Right renal cortex interstitium (tissue), 3 donors: Measurements from ENCODE around the gene SH3PXD2A. TPM values are rescaled to one million over a fixed set of nuclear protein-coding genes. Genes with fewer than 3 reads are reported as not detected.
"Not testable (repeated sequence)": the region's sequence is repeated elsewhere in the genome, so short reads cannot be mapped to it uniquely, and the experiment has no call there.

Experiments
- DNase-seq, 3 donors: peaks; one replicate each; pipeline ENCODE4 v3.0.0-alpha.2; 2013; ENCODE audit warnings: low read depth in 3 of 3, low spot score in 2 of 3
- polyA plus RNA-seq, 3 donors: library from polyadenylated mRNA; unstranded; fragments of 120-200 nt; gene quantifications; one replicate each; pipeline ENCODE4 v1.2.1, GENCODE V29; 2013; ENCODE audit not compliant: insufficient read length in 3 of 3

SH3PXD2A gene
- polyA plus RNA-seq, 3 donors = 25.6 to 28.5 (median 27.1) TPM

GRCh38 chr10:103731026-103731425 is 124.3 kb downstream of the SH3PXD2A start:
- not testable (repeated sequence) for DNase-seq

- no peak for DNase-seq
Observed at GRCh38 chr10:103729851-103730250, 125.5 kb downstream of the SH3PXD2A start.

- no peak for DNase-seq
Observed at GRCh38 chr10:103727991-103728689, 127.2 kb downstream of the SH3PXD2A start.

GRCh38 chr10:103727546-103727963 is 127.8 kb downstream of the SH3PXD2A start:
- DNase-seq = no peak

GRCh38 chr10:103726637-103727036 is 128.7 kb downstream of the SH3PXD2A start:
- no peak for DNase-seq

GRCh38 chr10:103725242-103725641 is 130.1 kb downstream of the SH3PXD2A start:
- no peak for DNase-seq

- no peak for DNase-seq
Observed at GRCh38 chr10:103724771-103725170, 130.6 kb downstream of the SH3PXD2A start.

- no peak for DNase-seq
Observed at GRCh38 chr10:103724074-103724473, 131.3 kb downstream of the SH3PXD2A start.

GRCh38 chr10:103723557-103723956 is 131.8 kb downstream of the SH3PXD2A start:
- DNase-seq = no peak

GRCh38 chr10:103722632-103723031 is 132.7 kb downstream of the SH3PXD2A start:
- DNase-seq = no peak

GRCh38 chr10:103720964-103721335 is 134.4 kb downstream of the SH3PXD2A start:
- DNase-seq = no peak

- DNase-seq = peak in 1 of 3 donors; percentile 47
Observed at GRCh38 chr10:103720328-103720963, 134.9 kb downstream of the SH3PXD2A start.

- no peak for DNase-seq
Observed at GRCh38 chr10:103719036-103719435, 136.3 kb downstream of the SH3PXD2A start.

- no peak for DNase-seq
Observed at GRCh38 chr10:103718247-103718620, 137.1 kb downstream of the SH3PXD2A start.

- no peak for DNase-seq
Observed at GRCh38 chr10:103717341-103718246, 137.8 kb downstream of the SH3PXD2A start.

- DNase-seq = no peak
Observed at GRCh38 chr10:103716206-103717160, 138.9 kb downstream of the SH3PXD2A start.

- DNase-seq = no peak
Observed at GRCh38 chr10:103715430-103715829, 139.9 kb downstream of the SH3PXD2A start.

- no peak for DNase-seq
Observed at GRCh38 chr10:103714232-103714891, 141.0 kb downstream of the SH3PXD2A start.

- no peak for DNase-seq
Observed at GRCh38 chr10:103713676-103714075, 141.7 kb downstream of the SH3PXD2A start.
